HFFc6 (cell line): Measurements from ENCODE around the gene CLNS1A. TPM values are rescaled to one million over a fixed set of nuclear protein-coding genes. Genes with fewer than 3 reads are reported as not detected.

Experiments
- DNase-seq: peaks from one replicate; pipeline ENCODE4 v3.0.0-alpha.2; 2018
- H3K27ac Mint-ChIP-seq: 2 replicates; pipeline ENCODE4 v1.8.0; 2020; ENCODE audit warnings: mild to moderate bottlenecking, mixed read lengths
- H3K27me3 Mint-ChIP-seq: 2 replicates; pipeline ENCODE4 v1.8.0; 2021; ENCODE audit warnings: mild to moderate bottlenecking, moderate library complexity, mixed read lengths; ENCODE audit not compliant: insufficient read depth
- H3K36me3 Mint-ChIP-seq: 2 replicates; pipeline ENCODE4 v1.8.0; 2021; ENCODE audit warnings: low read depth, mixed read lengths
- H3K4me1 Mint-ChIP-seq: 2 replicates; pipeline ENCODE4 v1.8.0; 2020; ENCODE audit warnings: low read depth, mixed read lengths
- H3K4me3 Mint-ChIP-seq: 2 replicates; pipeline ENCODE4 v1.8.0; 2020; ENCODE audit warnings: mild to moderate bottlenecking, moderate library complexity, mixed read lengths
- H3K9me3 Mint-ChIP-seq: 2 replicates; pipeline ENCODE4 v1.8.0; 2020; ENCODE audit warnings: mild to moderate bottlenecking, mixed read lengths
- total RNA-seq, 6 experiments: library from RNA; stranded (reverse); fragmentation: NEBNext Ultra II Directional; extraction: Animal tissue kit (Norgen Biotek cat#: 25700); gene quantifications; 2 replicates in 1 of 6; 3 replicates in 5 of 6; pipeline ENCODE4 v1.2.3, GENCODE V29; 2021
- TF ChIP-seq, protein P1 (sequence below): fragments of 200-600 bp; sonication (generic); IDR thresholded peaks from 2 replicates; pipeline ENCODE4 v1.5.0; 2021; ENCODE audit warnings: antibody characterized with exemption, mild to moderate bottlenecking

The CLNS1A gene
- total RNA-seq, 6 experiments from 2014 or later = 91.5 to 98.6 (median 94.7) TPM

DNA sequence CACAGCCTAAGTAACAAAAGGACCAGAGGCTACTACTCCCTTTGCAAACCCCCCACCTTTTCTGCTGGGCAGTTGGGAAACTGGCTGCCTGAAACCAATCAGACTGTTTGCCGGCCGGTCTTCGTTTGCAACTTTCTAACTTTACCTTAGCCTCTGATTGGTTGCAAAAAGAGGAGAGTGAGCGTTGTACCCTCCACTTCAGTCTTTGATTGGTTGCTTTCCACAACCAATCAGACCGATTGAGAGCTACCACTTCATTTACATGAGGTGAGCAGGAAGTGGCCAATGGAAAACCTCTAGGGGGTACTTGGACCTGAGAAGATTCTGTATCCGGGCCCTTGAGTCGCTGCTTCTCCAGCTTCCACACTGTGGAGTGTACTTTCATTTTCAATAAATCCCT lies 18.8 kb upstream of the CLNS1A start:
- TF ChIP-seq, protein P1, sequence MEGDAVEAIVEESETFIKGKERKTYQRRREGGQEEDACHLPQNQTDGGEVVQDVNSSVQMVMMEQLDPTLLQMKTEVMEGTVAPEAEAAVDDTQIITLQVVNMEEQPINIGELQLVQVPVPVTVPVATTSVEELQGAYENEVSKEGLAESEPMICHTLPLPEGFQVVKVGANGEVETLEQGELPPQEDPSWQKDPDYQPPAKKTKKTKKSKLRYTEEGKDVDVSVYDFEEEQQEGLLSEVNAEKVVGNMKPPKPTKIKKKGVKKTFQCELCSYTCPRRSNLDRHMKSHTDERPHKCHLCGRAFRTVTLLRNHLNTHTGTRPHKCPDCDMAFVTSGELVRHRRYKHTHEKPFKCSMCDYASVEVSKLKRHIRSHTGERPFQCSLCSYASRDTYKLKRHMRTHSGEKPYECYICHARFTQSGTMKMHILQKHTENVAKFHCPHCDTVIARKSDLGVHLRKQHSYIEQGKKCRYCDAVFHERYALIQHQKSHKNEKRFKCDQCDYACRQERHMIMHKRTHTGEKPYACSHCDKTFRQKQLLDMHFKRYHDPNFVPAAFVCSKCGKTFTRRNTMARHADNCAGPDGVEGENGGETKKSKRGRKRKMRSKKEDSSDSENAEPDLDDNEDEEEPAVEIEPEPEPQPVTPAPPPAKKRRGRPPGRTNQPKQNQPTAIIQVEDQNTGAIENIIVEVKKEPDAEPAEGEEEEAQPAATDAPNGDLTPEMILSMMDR = no peak
- no peaks in the 10 kb centered on the region for H3K36me3 Mint-ChIP-seq
- H3K9me3 Mint-ChIP-seq = no peaks in the 10 kb centered on the region
- H3K4me3 Mint-ChIP-seq = no peak overlapping the region
- DNase-seq = no peak
- no peaks in the 10 kb centered on the region; the same call in 1 of the 2 replicates for H3K27me3 Mint-ChIP-seq
- no peak overlapping the region for H3K27ac Mint-ChIP-seq
- H3K4me1 Mint-ChIP-seq = peaks cover 46% of the 10 kb centered on the region

DNA sequence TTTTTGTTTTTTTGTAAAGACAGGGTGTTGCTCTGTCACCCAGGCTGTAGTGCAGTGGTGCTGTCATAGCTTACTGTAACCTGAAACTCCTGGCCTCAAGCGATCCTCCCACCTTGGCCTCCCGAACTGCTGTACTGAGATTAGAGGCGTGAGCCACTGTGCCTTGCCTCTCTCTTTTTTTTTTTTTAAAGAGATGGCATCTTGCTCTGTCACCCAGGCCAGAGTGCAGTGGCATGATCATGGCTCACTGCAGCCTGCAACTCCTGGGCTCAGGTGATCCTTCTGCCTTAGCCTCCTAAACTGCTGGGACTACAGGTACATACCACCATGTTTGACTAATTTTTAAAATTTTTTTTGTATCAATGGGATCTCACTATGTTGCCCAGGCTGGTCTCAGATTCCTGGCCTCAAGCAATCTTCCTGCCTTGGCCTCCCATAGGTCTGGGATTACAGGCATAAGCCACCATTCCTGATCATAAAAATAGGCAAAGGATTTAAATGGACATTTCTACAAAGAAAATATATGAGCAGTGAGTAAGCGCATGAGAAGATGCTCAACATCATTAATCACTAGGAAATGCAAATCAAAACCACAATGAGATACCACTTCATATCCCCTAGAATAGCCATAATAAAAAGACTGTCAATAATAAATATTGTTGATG lies 17.3 kb upstream of the CLNS1A start:
- TF ChIP-seq, protein P1 = no peak
- Mint-ChIP-seq H3K36me3 (no peaks in the 10 kb centered on the region), H3K9me3 (no peaks in the 10 kb centered on the region), H3K27me3 (no peaks in the 10 kb centered on the region; the same call in 1 of the 2 replicates), H3K27ac (peak overlapping the region; percentile 72), H3K4me3 (no peak overlapping the region), H3K4me1 (peaks cover 46% of the 10 kb centered on the region)
- DNase-seq = peak; percentile 67

DNA sequence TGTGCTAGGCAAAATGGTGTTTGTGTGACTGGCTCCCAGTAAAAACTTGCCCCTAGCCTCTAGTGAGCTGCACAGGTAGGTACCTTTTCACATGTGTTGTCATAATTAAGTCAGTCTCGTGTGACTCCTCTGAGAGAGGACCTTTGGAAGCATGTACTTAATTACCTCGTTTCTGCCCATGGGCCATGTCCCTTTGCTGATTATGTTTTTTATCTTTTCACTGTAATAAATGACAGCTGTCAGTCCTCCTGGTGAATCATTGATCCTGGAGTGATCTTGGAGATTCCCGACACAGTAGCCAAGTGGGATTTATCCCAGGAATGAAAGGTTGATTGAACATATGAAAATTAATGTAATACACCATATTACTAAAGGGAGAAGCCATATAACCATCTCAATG lies 12.5 kb upstream of the CLNS1A start:
- no peak for DNase-seq
- Mint-ChIP-seq H3K27ac (no peak overlapping the region), H3K36me3 (no peaks in the 10 kb centered on the region), H3K9me3 (no peaks in the 10 kb centered on the region), H3K4me3 (no peak overlapping the region), H3K27me3 (no peaks in the 10 kb centered on the region), H3K4me1 (peaks cover 16% of the 10 kb centered on the region)
- TF ChIP-seq, protein P1 = no peak

DNA sequence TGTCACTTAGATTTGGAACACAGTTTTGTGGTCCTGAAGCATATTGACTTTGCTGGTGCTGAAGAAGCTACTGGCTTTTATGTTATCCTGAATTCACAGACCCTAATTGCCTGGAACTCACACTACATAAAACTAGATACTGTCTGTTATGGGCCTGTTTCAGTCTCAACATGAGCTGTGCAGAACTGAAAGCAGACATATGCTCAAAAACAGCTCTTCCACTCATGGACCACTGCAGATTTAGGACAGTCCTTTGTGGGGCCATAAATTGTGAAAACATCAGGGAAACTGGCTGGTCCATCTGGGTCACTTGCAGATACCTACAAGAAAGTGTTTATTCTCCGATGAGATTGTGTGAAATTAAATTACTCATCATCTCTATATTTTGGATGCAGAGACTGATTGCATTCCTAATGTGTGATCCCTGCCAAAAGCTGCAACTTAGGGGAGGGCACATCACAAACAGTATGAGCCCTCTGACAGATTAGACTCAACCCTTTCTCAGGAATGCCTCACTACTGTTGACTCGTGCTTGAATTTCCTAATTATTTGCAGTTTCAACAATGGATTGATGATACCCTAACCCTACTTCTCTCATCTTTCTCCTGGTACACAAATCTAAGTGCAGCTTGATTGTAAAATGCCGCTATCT lies 10.2 kb upstream of the CLNS1A start:
- Mint-ChIP-seq H3K36me3 (no peaks in the 10 kb centered on the region), H3K27me3 (no peaks in the 10 kb centered on the region), H3K4me3 (no peak overlapping the region), H3K27ac (no peak overlapping the region), H3K9me3 (no peaks in the 10 kb centered on the region), H3K4me1 (peaks cover 19% of the 10 kb centered on the region)
- TF ChIP-seq, protein P1 = no peak
- DNase-seq = no peak

DNA sequence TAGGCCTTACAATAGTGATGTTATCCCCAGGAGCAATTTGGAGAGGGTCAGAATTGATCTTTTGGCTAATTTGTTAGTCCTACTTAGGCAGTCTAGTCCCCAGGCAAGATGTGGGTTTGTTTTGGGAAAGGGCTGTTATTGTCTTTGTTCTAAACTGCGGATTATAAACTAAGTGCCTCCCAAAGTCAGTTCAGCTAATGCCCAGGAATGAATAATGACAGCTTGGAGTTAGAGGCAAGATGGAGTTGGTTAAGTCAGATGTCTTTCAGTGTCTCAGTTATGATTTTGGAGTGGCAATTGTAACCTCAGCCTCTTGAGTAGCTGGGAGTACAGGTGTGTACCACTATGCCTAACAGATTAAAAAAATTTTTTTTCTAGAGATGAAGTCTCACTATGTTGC lies 7.3 kb upstream of the CLNS1A start:
- Mint-ChIP-seq H3K4me3 (peak overlapping the region; percentile 54), H3K36me3 (no peaks in the 10 kb centered on the region), H3K27ac (peak overlapping the region; percentile 84), H3K27me3 (no peaks in the 10 kb centered on the region), H3K4me1 (peaks cover 26% of the 10 kb centered on the region), H3K9me3 (no peaks in the 10 kb centered on the region)
- DNase-seq = no peak
- TF ChIP-seq, protein P1 = no peak
